ENCODE measurements around the gene RCVRN.
"Not testable (repeated sequence)": the region's sequence is repeated elsewhere in the genome, so short reads cannot be mapped to it uniquely, and the experiment has no call there.

RCVRN gene

GRCh38 chr17:9922012-9922848, 17.2 kb upstream of the RCVRN start:
- FAIRE-seq (no peak), DNase-seq (ENCODE audit: insufficient read length, low spot score) (no peak)

DNA sequence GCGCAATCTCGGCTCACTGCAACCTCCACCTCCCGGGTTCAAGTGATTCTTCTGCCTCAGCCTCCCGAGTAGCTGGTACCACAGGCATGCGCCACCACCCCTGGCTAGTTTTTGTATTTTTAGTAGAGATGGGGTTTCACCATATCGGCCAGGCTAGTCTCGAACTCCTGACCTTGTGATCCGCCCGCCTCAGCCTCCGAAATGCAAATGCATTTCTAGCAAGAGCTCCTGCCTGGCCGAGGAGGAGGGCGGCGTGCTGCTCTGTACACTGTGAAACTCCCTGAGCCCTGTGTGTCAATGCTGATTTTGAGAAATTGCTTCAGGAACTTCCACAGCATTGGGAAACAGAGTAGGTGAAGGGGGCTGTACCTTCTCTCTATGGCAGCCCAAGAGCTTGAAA, 16.1 kb upstream of the RCVRN start:
- DNase-seq (ENCODE audit: insufficient read length, low spot score): not testable (repeated sequence)

GRCh38 chr17:9918804-9919352, 13.8 kb upstream of the RCVRN start:
- FAIRE-seq (no peak), DNase-seq (ENCODE audit: insufficient read length, low spot score) (no peak)

More for the DNA sequence above, 16.1 kb upstream of the RCVRN start:
- not testable (repeated sequence) for FAIRE-seq

- no peak for FAIRE-seq
- DNase-seq (ENCODE audit: insufficient read length, low spot score): no peak
Measured at GRCh38 chr17:9918352-9918751, 13.3 kb upstream of the RCVRN start.

DNA sequence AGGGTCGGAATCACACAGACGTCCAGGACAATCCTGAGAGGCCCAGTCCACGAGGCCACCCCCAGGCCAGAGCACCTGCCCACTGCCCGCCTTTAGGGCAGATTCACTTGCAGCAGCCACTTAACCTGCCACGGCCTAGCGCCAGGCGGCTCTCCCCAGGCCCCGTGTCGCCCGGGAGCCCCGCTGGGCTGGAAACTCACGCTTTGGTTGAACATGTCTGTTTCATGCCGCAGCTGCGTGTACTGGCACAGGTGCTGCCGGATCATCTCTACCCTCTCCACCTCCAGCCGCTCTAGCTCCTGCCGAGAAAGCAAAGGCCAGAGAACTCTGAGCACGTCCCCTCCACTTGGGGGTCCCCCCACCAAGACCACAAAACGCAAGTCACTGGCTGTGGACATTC, 12.7 kb upstream of the RCVRN start:
- FAIRE-seq (no peak), DNase-seq (ENCODE audit: insufficient read length, low spot score) (no peak)

GRCh38 chr17:9917131-9917530, 12.1 kb upstream of the RCVRN start:
- DNase-seq (ENCODE audit: insufficient read length, low spot score): no peak
- no peak for FAIRE-seq

DNA sequence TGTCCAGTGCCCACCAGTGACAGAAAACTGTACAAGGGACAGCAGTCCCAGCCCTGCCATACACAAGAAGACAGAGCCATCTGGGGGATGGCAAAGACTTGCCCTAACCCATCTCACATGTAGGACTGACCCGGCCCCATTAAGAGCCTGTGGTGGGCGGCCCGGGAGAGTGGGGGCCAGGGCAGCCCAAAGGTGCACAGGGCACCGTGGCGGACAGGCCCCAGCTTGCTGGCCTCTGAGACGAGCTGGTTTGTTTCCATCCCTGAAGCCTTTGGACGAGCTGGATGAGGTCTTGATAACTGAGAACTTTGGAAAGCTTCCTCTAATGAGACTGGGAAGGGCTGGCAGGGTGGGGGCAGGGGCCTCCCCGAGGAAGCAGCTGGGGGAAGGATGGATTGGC, 11.0 kb upstream of the RCVRN start:
- DNase-seq (ENCODE audit: insufficient read length, low spot score): no peak
- no peak for FAIRE-seq

DNA sequence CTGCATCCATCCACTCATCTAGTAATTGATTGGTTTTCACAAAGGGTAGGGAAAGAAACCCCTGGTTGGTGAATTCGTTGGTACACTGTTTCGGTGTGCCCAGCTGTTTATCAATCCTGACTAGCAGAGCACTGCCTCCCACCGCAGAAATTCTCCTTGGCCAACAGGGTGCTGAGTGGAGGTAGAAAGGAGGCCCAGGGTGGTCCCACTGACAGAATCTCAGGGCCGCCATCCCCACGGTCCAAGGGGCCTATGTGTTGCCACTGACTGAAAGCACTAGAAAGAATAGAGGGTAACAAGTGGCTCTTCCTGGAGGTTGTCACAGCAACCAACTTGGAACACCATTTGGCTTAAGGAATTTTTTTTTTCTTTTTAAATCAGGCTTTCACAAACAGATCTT, 8.4 kb upstream of the RCVRN start:
- DNase-seq (ENCODE audit: insufficient read length, low spot score): no peak
- FAIRE-seq: no peak

DNA sequence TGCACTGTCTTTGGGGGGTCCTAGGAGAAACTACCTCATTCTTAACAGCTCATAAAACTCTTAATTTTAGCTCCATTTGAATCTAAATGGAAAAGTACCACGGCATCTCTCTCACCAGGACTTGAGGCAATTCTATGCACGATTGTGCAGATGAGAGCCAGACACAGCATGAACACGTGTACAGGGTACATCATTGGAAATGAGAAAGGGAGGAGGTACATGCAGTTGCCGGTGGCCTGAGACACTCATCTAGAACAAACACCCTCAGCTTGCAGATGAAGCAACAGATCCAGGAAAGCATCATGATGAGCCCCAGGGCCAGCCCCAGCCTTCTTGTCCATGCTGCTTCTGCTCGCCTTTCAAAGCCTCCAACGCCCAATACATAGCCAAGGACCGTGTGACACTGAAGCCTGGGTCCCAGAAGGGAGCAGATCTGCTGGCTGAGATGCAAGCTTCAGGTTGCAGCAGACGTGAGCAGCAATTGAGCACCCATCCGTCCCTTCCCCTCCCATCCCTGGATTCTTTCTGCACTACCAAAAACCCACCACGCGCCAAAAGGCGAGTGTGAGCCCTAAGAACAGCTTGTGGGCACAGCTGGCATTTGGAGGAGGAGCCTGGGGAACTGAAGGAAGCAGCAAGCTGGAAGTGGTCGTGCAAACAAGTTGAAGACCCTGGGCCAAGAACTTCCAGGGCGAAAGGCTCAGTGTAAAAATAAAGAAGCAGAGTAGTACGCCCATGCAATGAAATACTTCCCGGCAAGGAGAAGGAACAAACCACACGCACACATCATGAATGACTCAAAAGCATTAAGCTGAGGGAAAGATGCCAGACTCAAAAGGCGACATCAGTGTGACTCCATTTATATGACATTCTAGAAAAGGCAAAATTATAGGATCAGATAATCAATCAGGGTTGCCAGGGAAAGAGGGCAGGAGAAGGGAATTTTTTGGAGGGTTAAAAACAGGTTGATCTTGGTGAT, 7.3 kb upstream of the RCVRN start:
- FAIRE-seq: no peak
- DNase-seq (ENCODE audit: insufficient read length, low spot score): no peak

- FAIRE-seq: no peak
Measured at GRCh38 chr17:9911089-9911488, 6.0 kb upstream of the RCVRN start.

DNA sequence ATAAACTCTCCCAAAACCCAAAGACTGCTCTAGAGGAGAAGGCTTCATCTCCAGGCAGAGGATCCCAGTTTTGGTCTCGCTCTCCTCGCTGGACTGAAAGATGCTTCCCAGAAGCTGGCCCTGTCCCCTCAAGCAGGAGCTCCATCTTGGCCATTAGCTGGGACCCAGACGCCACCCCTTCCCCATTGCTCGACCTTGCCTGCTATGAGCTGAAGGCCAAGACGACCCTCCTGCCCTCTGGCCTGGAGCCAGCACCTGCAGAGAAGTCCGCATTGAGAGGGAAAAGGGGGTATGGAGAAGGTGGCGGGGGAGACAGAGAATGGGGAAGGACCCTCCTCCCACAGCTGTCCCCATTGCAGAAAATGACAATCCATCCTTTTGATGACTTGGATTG, 3.6 kb upstream of the RCVRN start:
- FAIRE-seq (no peak), DNase-seq (ENCODE audit: insufficient read length, low spot score) (no peak)

More at GRCh38 chr17:9911089-9911488, 6.0 kb upstream of the RCVRN start:
- no peak for DNase-seq (ENCODE audit: insufficient read length, low spot score)

- no peak for DNase-seq (ENCODE audit: insufficient read length, low spot score)
Measured at GRCh38 chr17:9907883-9908648, 3.0 kb upstream of the RCVRN start.

DNA sequence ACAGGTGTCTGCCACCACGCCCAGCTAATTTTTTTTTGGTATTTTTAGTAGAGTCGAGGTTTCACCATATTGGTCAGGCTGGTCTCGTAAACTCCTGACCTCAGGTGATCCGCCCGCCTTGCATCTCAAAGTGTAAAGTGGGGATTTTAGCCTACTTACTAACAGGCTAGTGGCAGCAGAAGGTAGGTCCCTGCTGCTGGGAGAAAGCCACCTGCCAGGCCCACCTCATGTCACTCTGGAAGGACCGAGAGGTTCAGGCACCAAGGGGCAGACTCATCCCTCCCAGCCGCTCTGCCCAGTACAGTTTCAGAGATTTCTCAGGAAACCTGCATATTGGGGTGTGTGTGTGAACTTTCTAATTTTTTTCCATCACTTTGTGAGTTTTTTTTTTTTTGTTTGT, 2.1 kb upstream of the RCVRN start:
- DNase-seq (ENCODE audit: insufficient read length, low spot score) (no peak), FAIRE-seq (no peak)

More at GRCh38 chr17:9907883-9908648, 3.0 kb upstream of the RCVRN start:
- no peak for FAIRE-seq

GRCh38 chr17:9906616-9907015, 1.5 kb upstream of the RCVRN start:
- FAIRE-seq: no peak

GRCh38 chr17:9905902-9906301, 831 bp upstream of the RCVRN start:
- DNase-seq (ENCODE audit: insufficient read length, low spot score) (peak; percentile 39), FAIRE-seq (no peak)

More at GRCh38 chr17:9906616-9907015, 1.5 kb upstream of the RCVRN start:
- DNase-seq (ENCODE audit: insufficient read length, low spot score): no peak

DNA sequence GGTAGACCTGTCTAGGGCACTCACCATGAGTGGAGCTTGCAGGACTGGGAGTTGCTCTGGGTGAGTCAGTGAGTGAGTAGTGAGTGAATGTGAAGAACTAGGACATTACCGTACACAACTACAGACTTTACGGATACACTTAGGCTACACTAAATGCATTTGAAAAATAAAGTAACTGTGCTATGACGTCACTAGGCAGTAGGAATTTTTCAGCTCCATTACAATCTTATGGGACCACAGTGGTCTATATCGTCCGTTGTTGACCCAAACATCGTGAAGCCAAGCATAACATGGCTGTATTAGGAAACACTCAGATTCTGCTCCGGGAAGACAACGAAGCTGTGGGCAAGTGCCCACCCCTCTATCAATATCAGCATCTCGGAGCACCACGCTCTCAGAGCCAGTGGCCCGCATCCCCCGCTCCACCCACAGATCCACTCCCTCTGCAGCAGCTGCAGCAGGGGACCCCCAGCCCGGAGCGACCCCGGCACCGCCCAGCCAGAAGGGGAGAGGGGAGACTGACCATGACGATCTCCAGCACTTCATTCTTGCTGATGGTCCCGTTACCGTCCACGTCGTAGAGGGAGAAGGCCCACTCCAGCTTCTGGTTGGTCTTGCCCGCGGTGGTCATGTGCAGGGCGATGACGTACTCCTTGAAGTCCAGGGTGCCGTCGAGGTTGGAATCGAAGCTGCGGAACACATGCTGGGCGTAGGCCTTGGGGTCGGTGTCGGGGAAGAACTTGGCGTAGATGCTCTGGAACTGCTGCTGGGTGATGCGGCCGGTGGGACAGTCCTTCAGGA, 594 bp downstream of the RCVRN start:
- no peak for FAIRE-seq

DNA sequence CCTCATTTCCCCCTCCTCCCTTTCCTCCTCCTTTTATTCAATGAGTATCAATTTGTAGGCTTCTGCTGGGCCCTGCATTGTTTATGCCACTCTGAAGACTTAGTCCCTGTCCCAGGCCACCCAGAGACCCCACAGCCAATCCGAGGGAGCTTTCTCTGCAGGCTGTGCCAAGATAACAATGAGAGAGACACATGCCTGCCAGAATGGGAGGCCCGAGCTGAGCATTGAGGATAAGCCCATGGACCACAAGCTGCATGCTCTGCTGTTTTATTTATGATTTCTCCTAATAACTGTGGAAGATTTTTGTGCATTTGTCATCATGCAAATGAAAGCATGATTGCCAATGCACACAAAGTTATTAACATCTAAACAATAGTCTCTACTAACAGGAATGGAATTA, 3.0 kb downstream of the RCVRN start:
- FAIRE-seq: no peak
- DNase-seq (ENCODE audit: insufficient read length, low spot score): no peak

More for the DNA sequence above, 594 bp downstream of the RCVRN start:
- no peak for DNase-seq (ENCODE audit: insufficient read length, low spot score)

- FAIRE-seq: no peak
- DNase-seq (ENCODE audit: insufficient read length, low spot score): peak; percentile 56
Measured at GRCh38 chr17:9900784-9901183, 4.3 kb downstream of the RCVRN start.

DNA sequence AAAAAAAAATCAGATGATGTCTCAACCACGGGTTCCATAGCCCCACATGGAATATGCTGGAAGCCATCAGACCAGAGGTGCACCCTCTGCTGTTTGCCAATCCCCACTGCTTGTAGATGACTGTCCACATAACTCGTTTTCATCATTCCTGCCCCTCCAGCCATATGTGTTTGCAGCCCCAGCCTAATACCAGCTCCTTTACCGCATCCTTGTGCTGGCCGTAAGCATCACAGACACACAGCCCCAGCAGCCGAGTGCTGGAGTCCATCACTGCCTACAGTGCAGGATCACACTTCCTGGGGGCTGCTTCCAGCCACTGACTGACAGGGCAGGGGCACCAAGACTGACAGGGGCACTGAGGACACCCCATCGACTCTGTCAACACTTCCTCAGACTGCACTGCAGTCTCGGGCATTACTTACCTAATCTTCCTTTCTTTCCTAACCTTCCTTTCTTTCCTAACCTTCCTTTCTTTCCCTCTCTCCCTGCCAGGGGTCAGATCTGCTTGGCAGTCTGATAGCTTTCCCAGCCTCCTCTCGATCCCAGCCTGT, 5.0 kb downstream of the RCVRN start:
- DNase-seq (ENCODE audit: insufficient read length, low spot score) (no peak), FAIRE-seq (no peak)
